ENCODE measurements around the gene TNFSF13. TPM values are rescaled to one million over a fixed set of nuclear protein-coding genes. Genes with fewer than 3 reads are reported as not detected.

TNFSF13 gene
- total and polyA plus RNA-seq, 12 donors = 1.00 to 75.2 (median 40.0) TPM

- TF ChIP-seq POLR2A (IDR thresholded peaks at IDR 0.05) = no peak
- no peak for TF ChIP-seq CTCF (IDR thresholded peaks at IDR 0.05)
- H3K9me3 ChIP-seq (replicated peaks in 1 of 3) = no peaks in the 10 kb centered on the region
- H3K27ac ChIP-seq = peak overlapping the region; percentile 78 to 97 (median 96)
- peaks cover 0 to 27% of the 10 kb centered on the region in 2 donors for H3K36me3 ChIP-seq (replicated peaks in 1 of 2)
- no peaks in the 10 kb centered on the region for H3K27me3 ChIP-seq
- H3K4me1 ChIP-seq (replicated peaks in 1 of 2) = peaks cover 32 to 56% of the 10 kb centered on the region in 2 donors
- intact Hi-C loops (cut with DNase I) = no loop called here
- H3K4me3 ChIP-seq = peak overlapping the region in 2 of 4 donors; percentile 5 to 61
- peak in 5 of 7 donors; percentile 47 to 64 (median 56) for DNase-seq
- 60 to 83% (median 69%) methylated on average over 6 to 36 of the region's 36 CpGs for WGBS, 4 donors
These were observed 24.1 kb downstream of the TNFSF13 start for GRCh38 chr17:7582396-7583252.

- H3K27me3 ChIP-seq = no peaks in the 10 kb centered on the region
- peak within 1 kb of the TSS; percentile 8 to 85 (median 48) for H3K4me3 ChIP-seq
- H3K4me1 ChIP-seq (replicated peaks in 1 of 2) = peaks cover 32 to 49% of the 10 kb centered on the region in 2 donors
- peaks cover 0 to 27% of the 10 kb centered on the region in 2 donors for H3K36me3 ChIP-seq (replicated peaks in 1 of 2)
- peak; percentile 96 to 98 (median 97) for DNase-seq
- H3K9me3 ChIP-seq (replicated peaks in 1 of 3) = no peaks in the 10 kb centered on the region
- 11 to 23% (median 13%) methylated on average over 51 to 69 of the region's 69 CpGs for WGBS, 4 donors
- H3K27ac ChIP-seq = peak within 1 kb of the TSS; percentile 78 to 97 (median 96)
- TF ChIP-seq CTCF (IDR thresholded peaks at IDR 0.05) = peak in 1 of 6 experiments; percentile 6
- TF ChIP-seq POLR2A (IDR thresholded peaks at IDR 0.05) = peak; percentile 74 to 91
- intact Hi-C loops (cut with DNase I) = no loop called here
These were observed 24.9 kb downstream of the TNFSF13 start, which contains the start of gene MPDU1 for GRCh38 chr17:7583253-7584109. Gene MPDU1, plus strand, starts transcription at chr17:7583852. Its CDS starts 11 bp downstream, at chr17:7583863.

- peak overlapping the region in 1 of 5 donors; percentile 7 for H3K27ac ChIP-seq
- H3K4me1 ChIP-seq (replicated peaks in 1 of 2) = peaks cover 18 to 37% of the 10 kb centered on the region in 2 donors
- 72 to 89% (median 83%) methylated on average over 8 to 9 of the region's 9 CpGs for WGBS, 4 donors
- no peak overlapping the region for H3K4me3 ChIP-seq
- H3K27me3 ChIP-seq = no peaks in the 10 kb centered on the region
- no peaks in the 10 kb centered on the region for H3K9me3 ChIP-seq (replicated peaks in 1 of 3)
- DNase-seq = no peak
- intact Hi-C loops (cut with DNase I) = no loop called here
- H3K36me3 ChIP-seq (replicated peaks in 1 of 2) = peaks cover 0 to 33% of the 10 kb centered on the region in 2 donors
- TF ChIP-seq POLR2A (IDR thresholded peaks at IDR 0.05) (no peak), CTCF (IDR thresholded peaks at IDR 0.05) (no peak)
These were observed 28.3 kb downstream of the TNFSF13 start for GRCh38 chr17:7586673-7587419.
